Measurements from ENCODE around the gene EIF2D.

DNA sequence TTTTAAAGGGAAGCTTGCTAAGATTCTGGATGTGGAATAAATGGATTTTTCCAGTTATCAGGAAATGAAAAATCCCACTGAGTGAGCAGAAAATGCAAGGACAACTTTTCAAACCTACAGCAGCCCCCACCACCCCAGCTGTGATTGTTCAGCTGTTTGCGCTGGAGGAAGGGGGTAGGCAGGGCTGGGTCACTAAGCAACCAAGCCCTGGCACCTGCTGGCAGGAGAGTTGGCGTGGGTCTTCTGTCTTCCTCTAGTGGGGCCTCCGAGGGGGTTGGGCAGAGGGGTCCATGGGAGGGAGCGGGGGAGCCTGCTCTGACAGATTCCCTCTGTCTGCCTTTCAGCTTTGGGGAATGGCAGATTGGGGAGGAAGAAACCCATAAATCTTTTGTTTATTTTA lies 45.3 kb downstream of the EIF2D start:
- TF ChIP-seq, protein P1, sequence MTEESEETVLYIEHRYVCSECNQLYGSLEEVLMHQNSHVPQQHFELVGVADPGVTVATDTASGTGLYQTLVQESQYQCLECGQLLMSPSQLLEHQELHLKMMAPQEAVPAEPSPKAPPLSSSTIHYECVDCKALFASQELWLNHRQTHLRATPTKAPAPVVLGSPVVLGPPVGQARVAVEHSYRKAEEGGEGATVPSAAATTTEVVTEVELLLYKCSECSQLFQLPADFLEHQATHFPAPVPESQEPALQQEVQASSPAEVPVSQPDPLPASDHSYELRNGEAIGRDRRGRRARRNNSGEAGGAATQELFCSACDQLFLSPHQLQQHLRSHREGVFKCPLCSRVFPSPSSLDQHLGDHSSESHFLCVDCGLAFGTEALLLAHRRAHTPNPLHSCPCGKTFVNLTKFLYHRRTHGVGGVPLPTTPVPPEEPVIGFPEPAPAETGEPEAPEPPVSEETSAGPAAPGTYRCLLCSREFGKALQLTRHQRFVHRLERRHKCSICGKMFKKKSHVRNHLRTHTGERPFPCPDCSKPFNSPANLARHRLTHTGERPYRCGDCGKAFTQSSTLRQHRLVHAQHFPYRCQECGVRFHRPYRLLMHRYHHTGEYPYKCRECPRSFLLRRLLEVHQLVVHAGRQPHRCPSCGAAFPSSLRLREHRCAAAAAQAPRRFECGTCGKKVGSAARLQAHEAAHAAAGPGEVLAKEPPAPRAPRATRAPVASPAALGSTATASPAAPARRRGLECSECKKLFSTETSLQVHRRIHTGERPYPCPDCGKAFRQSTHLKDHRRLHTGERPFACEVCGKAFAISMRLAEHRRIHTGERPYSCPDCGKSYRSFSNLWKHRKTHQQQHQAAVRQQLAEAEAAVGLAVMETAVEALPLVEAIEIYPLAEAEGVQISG (CRISPR knock-in tag; IDR thresholded peaks at IDR 0.05), result no peak
- TF ChIP-seq ZNF501 (CRISPR knock-in tag; IDR thresholded peaks at IDR 0.05), result no peak
- TF ChIP-seq, protein P2, sequence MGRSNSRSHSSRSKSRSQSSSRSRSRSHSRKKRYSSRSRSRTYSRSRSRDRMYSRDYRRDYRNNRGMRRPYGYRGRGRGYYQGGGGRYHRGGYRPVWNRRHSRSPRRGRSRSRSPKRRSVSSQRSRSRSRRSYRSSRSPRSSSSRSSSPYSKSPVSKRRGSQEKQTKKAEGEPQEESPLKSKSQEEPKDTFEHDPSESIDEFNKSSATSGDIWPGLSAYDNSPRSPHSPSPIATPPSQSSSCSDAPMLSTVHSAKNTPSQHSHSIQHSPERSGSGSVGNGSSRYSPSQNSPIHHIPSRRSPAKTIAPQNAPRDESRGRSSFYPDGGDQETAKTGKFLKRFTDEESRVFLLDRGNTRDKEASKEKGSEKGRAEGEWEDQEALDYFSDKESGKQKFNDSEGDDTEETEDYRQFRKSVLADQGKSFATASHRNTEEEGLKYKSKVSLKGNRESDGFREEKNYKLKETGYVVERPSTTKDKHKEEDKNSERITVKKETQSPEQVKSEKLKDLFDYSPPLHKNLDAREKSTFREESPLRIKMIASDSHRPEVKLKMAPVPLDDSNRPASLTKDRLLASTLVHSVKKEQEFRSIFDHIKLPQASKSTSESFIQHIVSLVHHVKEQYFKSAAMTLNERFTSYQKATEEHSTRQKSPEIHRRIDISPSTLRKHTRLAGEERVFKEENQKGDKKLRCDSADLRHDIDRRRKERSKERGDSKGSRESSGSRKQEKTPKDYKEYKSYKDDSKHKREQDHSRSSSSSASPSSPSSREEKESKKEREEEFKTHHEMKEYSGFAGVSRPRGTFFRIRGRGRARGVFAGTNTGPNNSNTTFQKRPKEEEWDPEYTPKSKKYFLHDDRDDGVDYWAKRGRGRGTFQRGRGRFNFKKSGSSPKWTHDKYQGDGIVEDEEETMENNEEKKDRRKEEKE (IDR thresholded peaks at IDR 0.05), result no peak
- TF ChIP-seq ASH2L (IDR thresholded peaks at IDR 0.05; ENCODE audit: insufficient read length, low read depth, low read length), result no peak
- TF ChIP-seq ETV6 (CRISPR knock-in tag; conservative IDR thresholded peaks at IDR 0.05), result no peak
- TF ChIP-seq, protein P3, sequence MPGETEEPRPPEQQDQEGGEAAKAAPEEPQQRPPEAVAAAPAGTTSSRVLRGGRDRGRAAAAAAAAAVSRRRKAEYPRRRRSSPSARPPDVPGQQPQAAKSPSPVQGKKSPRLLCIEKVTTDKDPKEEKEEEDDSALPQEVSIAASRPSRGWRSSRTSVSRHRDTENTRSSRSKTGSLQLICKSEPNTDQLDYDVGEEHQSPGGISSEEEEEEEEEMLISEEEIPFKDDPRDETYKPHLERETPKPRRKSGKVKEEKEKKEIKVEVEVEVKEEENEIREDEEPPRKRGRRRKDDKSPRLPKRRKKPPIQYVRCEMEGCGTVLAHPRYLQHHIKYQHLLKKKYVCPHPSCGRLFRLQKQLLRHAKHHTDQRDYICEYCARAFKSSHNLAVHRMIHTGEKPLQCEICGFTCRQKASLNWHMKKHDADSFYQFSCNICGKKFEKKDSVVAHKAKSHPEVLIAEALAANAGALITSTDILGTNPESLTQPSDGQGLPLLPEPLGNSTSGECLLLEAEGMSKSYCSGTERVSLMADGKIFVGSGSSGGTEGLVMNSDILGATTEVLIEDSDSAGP (CRISPR knock-in tag; IDR thresholded peaks at IDR 0.05; ENCODE audit: borderline replicate concordance), result no peak
- TF ChIP-seq, protein P4, sequence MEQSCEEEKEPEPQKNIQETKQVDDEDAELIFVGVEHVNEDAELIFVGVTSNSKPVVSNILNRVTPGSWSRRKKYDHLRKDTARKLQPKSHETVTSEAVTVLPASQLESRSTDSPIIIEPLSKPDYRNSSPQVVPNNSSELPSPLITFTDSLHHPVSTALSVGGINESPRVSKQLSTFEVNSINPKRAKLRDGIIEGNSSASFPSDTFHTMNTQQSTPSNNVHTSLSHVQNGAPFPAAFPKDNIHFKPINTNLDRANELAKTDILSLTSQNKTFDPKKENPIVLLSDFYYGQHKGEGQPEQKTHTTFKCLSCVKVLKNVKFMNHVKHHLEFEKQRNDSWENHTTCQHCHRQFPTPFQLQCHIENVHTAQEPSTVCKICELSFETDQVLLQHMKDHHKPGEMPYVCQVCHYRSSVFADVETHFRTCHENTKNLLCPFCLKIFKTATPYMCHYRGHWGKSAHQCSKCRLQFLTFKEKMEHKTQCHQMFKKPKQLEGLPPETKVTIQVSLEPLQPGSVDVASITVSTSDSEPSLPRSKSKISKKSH (CRISPR knock-in tag; IDR thresholded peaks at IDR 0.05; ENCODE audit: borderline replicate concordance), result no peak
- no peak for TF ChIP-seq CEBPB (IDR thresholded peaks at IDR 0.05; ENCODE audit: borderline replicate concordance, low read depth, low read length)
- TF ChIP-seq TCF12 (IDR thresholded peaks at IDR 0.05), result no peak
- no peak for TF ChIP-seq TCF12 (CRISPR knock-in tag; IDR thresholded peaks at IDR 0.05)
- no peak for TF ChIP-seq FOXM1 (CRISPR knock-in tag; IDR thresholded peaks at IDR 0.05)
